Measurements from ENCODE around the gene PGAP3.

Gene PGAP3

GRCh38 chr17:39639043-39639442 is 48.8 kb downstream of the PGAP3 start:
- DNase-seq (ENCODE audit: low spot score) = no peak

GRCh38 chr17:39638317-39638716 is 49.5 kb downstream of the PGAP3 start:
- DNase-seq (ENCODE audit: low spot score) = no peak

GRCh38 chr17:39636927-39637736 is 50.7 kb downstream of the PGAP3 start, which contains the start of gene STARD3:
STARD3 (plus strand) TSS chr17:39637144; CDS start chr17:39653532, 16,388 bp downstream.
- peak; percentile 99 for DNase-seq (ENCODE audit: low spot score)

GRCh38 chr17:39636587-39636926 is 51.3 kb downstream of the PGAP3 start:
- DNase-seq (ENCODE audit: low spot score) = no peak

- DNase-seq (ENCODE audit: low spot score) = no peak
These were observed 52.2 kb downstream of the PGAP3 start for GRCh38 chr17:39635614-39636176.

- DNase-seq (ENCODE audit: low spot score) = peak; percentile 77
These were observed 53.4 kb downstream of the PGAP3 start for GRCh38 chr17:39634384-39634871.

- no peak for DNase-seq (ENCODE audit: low spot score)
These were observed 54.2 kb downstream of the PGAP3 start for GRCh38 chr17:39633570-39634183.

GRCh38 chr17:39632153-39632941 is 55.5 kb downstream of the PGAP3 start:
- no peak for DNase-seq (ENCODE audit: low spot score)

- no peak for DNase-seq (ENCODE audit: low spot score)
These were observed 56.5 kb downstream of the PGAP3 start for GRCh38 chr17:39631403-39631802.

GRCh38 chr17:39629898-39630297 is 58.0 kb downstream of the PGAP3 start:
- DNase-seq (ENCODE audit: low spot score) = no peak

- no peak for DNase-seq (ENCODE audit: low spot score)
These were observed 58.4 kb downstream of the PGAP3 start for GRCh38 chr17:39629494-39629880.

- no peak for DNase-seq (ENCODE audit: low spot score)
These were observed 59.0 kb downstream of the PGAP3 start for GRCh38 chr17:39628655-39629493.

- no peak for DNase-seq (ENCODE audit: low spot score)
These were observed 59.9 kb downstream of the PGAP3 start for GRCh38 chr17:39627712-39628516.

- peak; percentile 69 for DNase-seq (ENCODE audit: low spot score)
These were observed 60.7 kb downstream of the PGAP3 start for GRCh38 chr17:39627047-39627711.

- no peak for DNase-seq (ENCODE audit: low spot score)
These were observed 61.4 kb downstream of the PGAP3 start, which contains the start of gene PPP1R1B for GRCh38 chr17:39626171-39627046. PPP1R1B (plus strand) TSS chr17:39626952; CDS start chr17:39627393, 441 bp downstream.

GRCh38 chr17:39625198-39625785 is 62.6 kb downstream of the PGAP3 start:
- DNase-seq (ENCODE audit: low spot score) = no peak

- no peak for DNase-seq (ENCODE audit: low spot score)
These were observed 63.5 kb downstream of the PGAP3 start for GRCh38 chr17:39624313-39624712.

GRCh38 chr17:39623356-39623950 is 64.4 kb downstream of the PGAP3 start:
- DNase-seq (ENCODE audit: low spot score) = peak; percentile 92

All from D341Med (cell line).